ENCODE measurements around the gene PNPLA1.

PNPLA1 gene

GRCh38 chr6:36226438-36227047 is 43.3 kb upstream of the PNPLA1 start:
- TF ChIP-seq CTCF (IDR thresholded peaks at IDR 0.05; ENCODE audit: low read depth, low read length, missing control alignments) = no peak
- DNase-seq (ENCODE audit: low read depth) = no peak
- H3K4me3 ChIP-seq (ENCODE audit: low read depth, low read length) = no peak overlapping the region

- DNase-seq (ENCODE audit: low read depth) = no peak
- no peak for TF ChIP-seq CTCF (IDR thresholded peaks at IDR 0.05; ENCODE audit: low read depth, low read length, missing control alignments)
Observed at GRCh38 chr6:36227379-36228228, 42.3 kb upstream of the PNPLA1 start.

GRCh38 chr6:36229223-36229622 is 40.6 kb upstream of the PNPLA1 start:
- H3K4me3 ChIP-seq (ENCODE audit: low read depth, low read length) = no peak overlapping the region
- no peak for DNase-seq (ENCODE audit: low read depth)
- no peak for TF ChIP-seq CTCF (IDR thresholded peaks at IDR 0.05; ENCODE audit: low read depth, low read length, missing control alignments)

More at GRCh38 chr6:36227379-36228228, 42.3 kb upstream of the PNPLA1 start:
- H3K4me3 ChIP-seq (ENCODE audit: low read depth, low read length) = no peak overlapping the region

- H3K4me3 ChIP-seq (ENCODE audit: low read depth, low read length) = no peak overlapping the region
- TF ChIP-seq CTCF (IDR thresholded peaks at IDR 0.05; ENCODE audit: low read depth, low read length, missing control alignments) = no peak
- DNase-seq (ENCODE audit: low read depth) = no peak
Observed at GRCh38 chr6:36230371-36230770, 39.5 kb upstream of the PNPLA1 start.

GRCh38 chr6:36232172-36232571 is 37.7 kb upstream of the PNPLA1 start:
- no peak overlapping the region for H3K4me3 ChIP-seq (ENCODE audit: low read depth, low read length)
- no peak for DNase-seq (ENCODE audit: low read depth)
- TF ChIP-seq CTCF (IDR thresholded peaks at IDR 0.05; ENCODE audit: low read depth, low read length, missing control alignments) = no peak

- DNase-seq (ENCODE audit: low read depth) = no peak
- H3K4me3 ChIP-seq (ENCODE audit: low read depth, low read length) = no peak overlapping the region
- TF ChIP-seq CTCF (IDR thresholded peaks at IDR 0.05; ENCODE audit: low read depth, low read length, missing control alignments) = no peak
Observed at GRCh38 chr6:36235309-36235708, 34.6 kb upstream of the PNPLA1 start.
